GM10847 (cell line): ENCODE data around the gene RPF1.
A peak's percentile ranks its signal among the peaks of the same experiment; 100 is the strongest.

ENCODE experiments used
- POLR2A ChIP-seq: IDR thresholded peaks from 2 replicates; pipeline ENCODE4 v1.6.1; 2011; ENCODE audit not compliant: insufficient read length; ENCODE audit errors: extremely low read depth

RPF1 gene

GRCh38 chr1:84478876-84479868 is at the start of gene RPF1:
RPF1 (plus strand) TSS chr1:84479266; CDS start chr1:84479282, 16 bp downstream.
- peak; percentile 64 for TF ChIP-seq POLR2A

- TF ChIP-seq POLR2A = no peak
These were observed 48.5 kb upstream of the RPF1 start for GRCh38 chr1:84430546-84430945.

- no peak for TF ChIP-seq POLR2A
These were observed 45.6 kb upstream of the RPF1 start for GRCh38 chr1:84433258-84434080.

GRCh38 chr1:84434081-84434769 is 44.8 kb upstream of the RPF1 start:
- TF ChIP-seq POLR2A = no peak

GRCh38 chr1:84434801-84435549 is 44.1 kb upstream of the RPF1 start:
- no peak for TF ChIP-seq POLR2A

GRCh38 chr1:84436876-84437655 is 42.0 kb upstream of the RPF1 start:
- no peak for TF ChIP-seq POLR2A

GRCh38 chr1:84442256-84442655 is 36.8 kb upstream of the RPF1 start:
- TF ChIP-seq POLR2A = no peak

GRCh38 chr1:84450910-84451309 is 28.2 kb upstream of the RPF1 start:
- no peak for TF ChIP-seq POLR2A

GRCh38 chr1:84452436-84452835 is 26.6 kb upstream of the RPF1 start:
- TF ChIP-seq POLR2A = no peak

- TF ChIP-seq POLR2A = no peak
These were observed 16.9 kb upstream of the RPF1 start for GRCh38 chr1:84462118-84462517.

GRCh38 chr1:84467298-84467697 is 11.8 kb upstream of the RPF1 start:
- TF ChIP-seq POLR2A = no peak

- no peak for TF ChIP-seq POLR2A
These were observed 2.8 kb upstream of the RPF1 start for GRCh38 chr1:84476225-84476624.

- no peak for TF ChIP-seq POLR2A
These were observed 932 bp downstream of the RPF1 start for GRCh38 chr1:84479998-84480397.

- no peak for TF ChIP-seq POLR2A
These were observed 1.6 kb downstream of the RPF1 start for GRCh38 chr1:84480650-84481049.
